ENCODE measurements around the gene GTF2IRD1.
"Not testable (repeated sequence)": the region's sequence is repeated elsewhere in the genome, so short reads cannot be mapped to it uniquely, and the experiment has no call there.

GTF2IRD1 gene

DNA sequence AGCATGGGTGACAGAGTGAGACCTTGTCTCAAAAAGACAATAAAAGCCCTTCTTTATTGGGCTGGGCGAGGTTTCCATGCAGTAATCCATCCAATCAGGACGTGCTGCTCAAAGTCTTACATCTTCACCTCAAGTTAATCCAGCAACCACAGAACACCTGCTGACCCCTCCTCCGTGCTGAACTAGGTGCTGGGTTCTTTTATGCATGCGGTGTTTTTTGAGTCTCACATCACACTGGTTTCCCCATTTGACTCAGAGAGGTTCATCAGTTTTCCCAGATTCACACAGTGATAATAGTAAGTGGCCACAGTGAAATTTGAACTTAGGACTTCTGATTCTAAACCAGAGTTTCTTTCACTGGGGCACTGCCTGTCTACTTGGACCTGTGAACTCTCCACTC lies 145.5 kb downstream of the GTF2IRD1 start:
- no peak for DNase-seq (ENCODE audit: low read depth)

DNA sequence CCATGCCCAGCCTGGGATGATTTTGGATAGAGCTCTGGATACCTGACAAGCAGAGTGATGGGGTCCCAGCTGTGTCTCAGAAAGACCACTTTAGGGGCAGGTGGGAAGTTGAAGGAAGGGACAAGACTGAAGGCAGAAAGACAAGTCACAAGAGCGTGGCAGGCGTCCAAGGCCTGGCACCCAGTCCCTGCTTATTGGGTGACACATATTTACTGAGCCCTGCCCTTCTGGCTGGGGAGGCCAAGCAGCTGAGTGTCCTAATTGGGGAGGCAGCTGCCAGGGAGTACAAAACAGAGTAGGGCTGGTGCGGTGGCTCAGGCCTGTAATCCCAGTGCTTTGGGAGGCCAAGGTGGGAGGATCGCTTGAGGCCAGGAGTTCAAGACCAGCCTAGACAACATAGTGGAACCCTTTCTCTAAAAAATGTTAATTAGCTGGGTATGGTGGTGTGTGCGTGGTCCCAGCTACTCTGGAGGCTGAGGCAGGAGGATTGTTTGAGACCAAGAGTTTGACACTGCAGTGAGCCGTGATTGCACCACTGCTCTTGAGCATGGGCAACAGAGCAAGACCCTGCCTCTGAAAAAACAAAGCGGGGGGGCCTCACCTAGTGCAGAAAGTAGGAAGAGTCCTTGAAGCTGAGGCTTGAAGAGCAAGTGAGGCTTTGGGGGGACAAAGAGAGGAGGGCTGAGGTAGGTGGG lies 150.8 kb downstream of the GTF2IRD1 start:
- no peak for DNase-seq (ENCODE audit: low read depth)

DNA sequence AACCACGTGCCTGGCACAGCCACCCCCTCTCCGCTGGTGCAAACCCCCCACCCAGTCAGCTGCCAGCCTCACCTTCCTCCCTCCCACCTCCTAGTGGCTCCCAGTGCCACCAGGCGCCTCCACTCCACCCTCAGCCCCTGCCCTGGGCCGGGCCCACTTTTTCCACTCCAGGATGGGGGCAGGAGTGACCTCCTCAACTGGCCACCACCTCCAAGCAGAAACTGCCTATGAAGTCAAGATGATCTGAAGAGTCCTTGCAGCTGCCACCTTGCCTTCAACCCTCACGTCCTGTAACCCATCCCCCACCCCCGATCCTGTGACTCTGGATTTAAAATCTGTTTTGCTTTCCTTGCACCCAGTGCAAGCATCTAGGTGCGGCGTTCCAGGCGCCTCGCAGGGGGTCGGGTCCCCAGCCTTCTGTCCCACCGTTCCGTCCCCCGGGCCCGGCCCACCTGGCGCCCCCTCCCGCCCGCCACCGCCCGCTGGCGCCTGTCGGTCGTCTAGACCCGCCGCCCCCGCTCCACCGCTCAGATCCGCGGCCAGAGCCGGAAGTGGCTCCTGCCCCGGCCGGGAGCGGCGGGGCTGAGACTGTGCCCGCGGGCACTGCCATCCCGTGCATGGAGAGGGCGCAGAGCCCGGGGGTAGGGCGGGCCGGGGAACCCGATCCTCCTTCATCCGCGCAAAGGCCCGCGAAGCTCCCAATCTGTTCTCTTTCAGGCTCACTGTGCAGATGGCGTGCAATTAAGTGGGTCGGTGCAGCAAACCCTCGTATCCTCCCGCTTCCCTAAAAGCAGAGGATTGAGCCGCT lies 152.6 kb downstream of the GTF2IRD1 start:
- peak; percentile 12 for DNase-seq (ENCODE audit: low read depth)

DNA sequence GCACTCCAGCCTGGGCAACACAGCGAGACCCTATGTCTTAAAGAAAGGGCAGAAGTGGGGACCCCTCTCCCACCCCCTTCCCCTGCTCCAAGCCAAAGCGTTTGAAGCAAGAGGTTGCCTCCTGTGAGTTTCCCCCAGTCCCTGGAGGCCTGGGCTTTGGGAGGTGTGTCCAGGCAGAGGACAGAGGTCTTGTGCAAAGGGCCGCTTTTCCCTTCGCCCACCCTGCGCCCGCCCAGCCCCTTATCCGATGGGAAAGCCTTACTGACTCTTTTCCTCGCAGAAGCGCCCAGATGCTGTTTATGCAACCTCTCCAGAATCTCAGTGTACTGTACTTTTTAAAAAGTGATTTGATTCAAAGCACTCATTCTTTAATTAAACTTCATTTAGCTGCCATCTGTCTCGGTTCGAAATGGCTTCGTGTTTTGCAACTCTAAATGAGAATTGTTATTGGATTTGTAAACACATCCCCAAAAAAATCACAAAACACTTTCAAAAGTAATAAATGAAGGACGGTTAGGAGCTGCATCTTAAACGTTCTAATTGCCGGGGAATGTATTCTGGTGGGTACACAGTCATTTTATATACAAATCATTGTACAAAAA lies 153.3 kb downstream of the GTF2IRD1 start:
- no peak for DNase-seq (ENCODE audit: low read depth)

DNA sequence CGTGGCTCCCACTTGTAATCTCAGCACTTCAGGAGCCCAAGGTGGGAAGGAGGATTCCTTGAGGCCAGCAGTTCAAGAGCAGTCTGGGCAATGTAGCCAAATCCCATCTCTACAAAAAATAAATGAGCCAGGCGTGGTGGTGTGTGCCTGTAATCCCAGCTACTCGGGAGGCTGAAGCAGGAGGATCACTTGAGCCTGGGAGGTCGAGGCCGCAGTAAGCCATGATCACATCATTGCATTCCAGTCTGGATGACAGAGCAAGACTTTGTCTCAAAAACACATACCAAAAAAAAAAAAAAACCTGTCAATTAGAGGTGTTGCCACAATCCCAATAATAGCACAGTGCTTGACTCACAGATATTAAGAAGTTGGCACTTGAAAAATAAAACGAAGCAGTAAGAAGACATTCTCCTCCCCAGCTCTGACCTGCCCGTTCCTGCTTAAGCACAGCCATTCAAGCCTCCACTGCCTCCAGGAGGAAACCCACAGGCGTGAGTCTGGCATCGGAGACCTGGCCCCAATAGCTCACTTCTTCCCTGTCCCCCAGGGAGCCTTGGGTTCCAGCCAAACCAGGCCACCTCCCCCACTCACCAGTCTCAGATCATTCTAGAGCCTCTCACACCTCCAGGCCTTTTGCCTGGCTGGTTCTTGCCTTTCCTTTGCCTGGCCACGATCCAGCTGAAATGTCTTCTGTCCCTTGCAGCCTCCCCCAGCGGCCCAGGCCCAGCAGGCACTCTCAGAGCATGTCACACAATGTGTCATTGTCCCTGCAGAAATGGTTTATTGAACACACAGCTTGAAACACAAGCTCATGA lies 158.5 kb downstream of the GTF2IRD1 start:
- no peak for DNase-seq (ENCODE audit: low read depth)

DNA sequence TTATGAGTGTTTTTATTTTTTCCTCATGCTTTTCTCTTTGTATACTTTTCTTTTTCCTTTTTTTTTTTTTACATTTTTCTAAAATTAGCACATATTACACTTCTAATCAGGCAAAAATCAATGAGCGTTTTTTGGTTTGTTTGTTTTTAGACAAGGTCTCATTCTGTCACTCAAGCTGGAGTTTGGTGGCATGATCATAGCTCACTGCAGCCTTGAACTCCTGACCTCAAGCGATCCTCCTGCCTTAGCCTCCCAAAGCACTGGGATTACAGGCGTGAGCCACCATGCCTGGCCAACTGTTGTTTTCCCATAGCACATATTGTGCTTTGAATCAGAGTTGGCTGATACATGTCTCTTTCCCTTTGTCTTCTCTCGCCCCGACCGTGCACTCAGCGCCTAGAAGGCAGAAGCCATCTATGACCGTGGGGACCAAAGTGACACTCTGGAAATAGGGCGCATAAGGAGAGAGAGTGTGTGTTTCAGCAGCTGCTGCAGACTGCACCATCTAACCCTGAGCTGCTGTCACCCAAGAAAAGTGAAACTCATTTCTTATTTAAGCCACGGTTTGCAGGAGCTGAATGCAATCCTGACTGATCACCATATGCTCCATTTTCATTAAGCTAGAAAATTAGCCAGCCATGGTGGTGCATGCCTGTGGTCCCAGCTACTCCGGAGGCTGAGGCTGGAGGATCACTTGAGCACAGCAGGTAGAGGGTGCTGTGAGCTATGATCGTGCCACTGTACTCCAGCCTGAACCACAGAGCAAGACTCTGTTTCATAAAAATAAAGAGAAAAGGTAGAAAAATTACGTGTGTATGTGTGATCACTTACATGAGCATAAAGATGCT lies 162.5 kb downstream of the GTF2IRD1 start:
- no peak for DNase-seq (ENCODE audit: low read depth)

DNA sequence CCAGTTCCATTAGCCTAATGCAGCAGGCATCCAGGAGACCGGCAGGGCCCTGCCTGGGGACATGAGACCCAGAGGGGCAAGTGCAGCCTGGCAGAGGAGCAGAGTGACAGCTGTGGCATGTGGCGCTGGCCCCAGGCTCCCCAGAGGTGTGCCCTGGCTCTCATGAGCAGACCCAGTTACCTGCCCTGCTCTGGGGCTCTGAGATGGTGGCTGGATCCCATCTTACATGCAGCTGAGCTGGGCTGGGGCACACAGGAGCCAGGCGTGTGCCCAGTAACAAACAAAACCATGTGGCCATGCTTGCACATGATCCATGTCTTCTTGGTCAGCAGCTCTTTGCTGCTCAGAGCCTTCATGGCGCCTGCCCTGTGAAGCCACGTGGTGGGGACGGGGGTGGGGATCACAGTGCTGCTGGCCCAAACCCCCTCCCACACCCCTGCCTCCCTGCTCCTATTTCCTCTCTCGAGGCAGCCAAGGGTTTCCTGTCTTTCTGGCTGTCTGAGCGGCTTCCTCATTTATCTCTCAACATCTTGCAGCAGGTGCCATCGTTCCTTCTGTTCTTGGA lies 163.6 kb downstream of the GTF2IRD1 start:
- DNase-seq (ENCODE audit: low read depth): no peak

DNA sequence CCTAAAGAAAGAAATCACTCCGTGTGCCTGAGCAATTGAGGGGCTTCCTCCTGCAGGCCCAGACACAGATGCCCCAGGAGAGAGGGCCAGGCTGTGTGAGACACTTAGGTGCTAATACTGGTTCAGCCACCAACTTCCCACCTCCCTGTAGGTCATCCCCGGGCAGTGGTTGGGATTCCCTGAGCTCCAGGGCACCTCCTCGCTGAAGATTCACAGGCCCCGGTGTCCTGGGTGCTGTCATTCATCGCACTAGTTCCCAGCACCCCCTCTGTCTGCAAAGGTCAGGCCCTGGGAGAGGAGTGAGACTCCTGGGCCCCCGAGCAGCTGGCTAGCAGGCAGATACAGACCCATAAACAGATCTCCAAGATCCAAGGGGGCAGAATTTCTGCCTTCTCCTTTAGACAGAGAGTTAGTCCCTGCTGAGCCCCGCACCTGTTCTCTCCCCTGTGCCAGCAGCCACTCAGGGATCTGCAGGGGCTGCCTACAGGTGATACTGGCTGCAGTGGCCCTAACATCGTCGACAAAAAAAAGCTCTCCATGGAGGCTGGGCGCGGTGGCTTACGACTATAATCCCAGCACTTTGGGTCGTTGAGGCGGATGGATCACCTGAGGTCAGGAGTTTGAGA lies 165.6 kb downstream of the GTF2IRD1 start:
- no peak for DNase-seq (ENCODE audit: low read depth)

DNA sequence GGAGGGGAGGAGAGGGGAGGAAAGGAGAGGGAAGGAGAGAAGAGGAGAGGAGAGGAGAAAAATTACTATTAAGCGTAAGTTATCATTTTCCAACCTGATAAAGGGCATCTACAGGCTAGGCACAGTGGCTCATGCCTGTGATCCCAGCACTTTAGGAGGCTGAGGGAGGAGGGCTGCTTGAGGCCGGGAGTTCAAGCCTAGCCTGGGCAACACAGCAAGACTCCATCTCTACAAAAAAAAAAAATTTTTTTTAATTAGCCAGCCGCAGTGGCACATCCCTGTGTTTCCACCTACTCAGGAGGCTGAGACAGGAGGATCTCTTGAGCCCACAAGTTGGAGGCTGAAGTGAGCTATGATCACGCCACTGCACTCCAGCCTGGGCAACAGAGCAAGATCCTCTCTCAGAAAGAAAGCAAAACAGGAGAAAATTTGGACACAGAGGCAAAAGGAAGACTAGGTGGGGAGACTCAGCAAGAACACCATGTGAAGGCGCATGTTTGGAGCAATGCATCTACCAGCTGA lies 168.6 kb downstream of the GTF2IRD1 start:
- DNase-seq (ENCODE audit: low read depth): no peak

DNA sequence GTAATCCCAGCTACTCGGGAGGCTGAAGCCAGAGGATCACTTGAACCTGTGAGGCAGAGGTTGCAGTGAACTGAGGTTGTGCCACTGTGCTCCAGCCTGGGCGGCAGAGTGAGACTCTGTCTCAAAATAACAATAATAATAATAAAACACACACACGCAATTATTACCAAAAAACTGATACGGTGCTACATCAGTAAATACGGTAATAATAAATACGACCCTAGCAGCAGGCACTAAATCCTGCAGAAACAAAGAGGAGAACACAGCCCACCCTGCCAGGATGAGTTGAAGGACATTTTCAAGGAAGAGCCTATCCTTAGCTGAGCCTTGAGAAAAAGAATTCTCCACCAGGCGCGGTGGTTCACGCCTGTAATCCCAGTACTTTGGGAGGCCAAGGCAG lies 169.4 kb downstream of the GTF2IRD1 start:
- no peak for DNase-seq (ENCODE audit: low read depth)

DNA sequence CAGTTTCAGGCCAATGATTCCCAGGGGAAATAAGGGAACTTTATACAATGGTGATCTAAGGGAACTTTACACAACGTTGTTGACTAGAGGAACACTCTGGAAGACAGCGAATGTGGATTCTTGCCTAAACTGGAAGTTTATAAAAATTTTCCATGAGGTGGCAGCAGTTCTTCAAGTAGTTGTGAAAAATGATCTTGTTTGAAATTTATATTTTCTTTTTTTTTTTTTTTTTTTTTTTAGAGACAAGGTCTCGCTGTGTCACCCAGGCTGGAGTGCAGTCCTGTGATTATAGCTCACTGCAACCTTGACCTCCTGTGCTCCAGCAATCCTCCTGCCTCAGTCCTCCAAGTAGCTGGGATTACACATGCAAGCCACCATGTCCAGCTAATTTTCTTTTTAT lies 171.7 kb downstream of the GTF2IRD1 start:
- DNase-seq (ENCODE audit: low read depth): no peak

DNA sequence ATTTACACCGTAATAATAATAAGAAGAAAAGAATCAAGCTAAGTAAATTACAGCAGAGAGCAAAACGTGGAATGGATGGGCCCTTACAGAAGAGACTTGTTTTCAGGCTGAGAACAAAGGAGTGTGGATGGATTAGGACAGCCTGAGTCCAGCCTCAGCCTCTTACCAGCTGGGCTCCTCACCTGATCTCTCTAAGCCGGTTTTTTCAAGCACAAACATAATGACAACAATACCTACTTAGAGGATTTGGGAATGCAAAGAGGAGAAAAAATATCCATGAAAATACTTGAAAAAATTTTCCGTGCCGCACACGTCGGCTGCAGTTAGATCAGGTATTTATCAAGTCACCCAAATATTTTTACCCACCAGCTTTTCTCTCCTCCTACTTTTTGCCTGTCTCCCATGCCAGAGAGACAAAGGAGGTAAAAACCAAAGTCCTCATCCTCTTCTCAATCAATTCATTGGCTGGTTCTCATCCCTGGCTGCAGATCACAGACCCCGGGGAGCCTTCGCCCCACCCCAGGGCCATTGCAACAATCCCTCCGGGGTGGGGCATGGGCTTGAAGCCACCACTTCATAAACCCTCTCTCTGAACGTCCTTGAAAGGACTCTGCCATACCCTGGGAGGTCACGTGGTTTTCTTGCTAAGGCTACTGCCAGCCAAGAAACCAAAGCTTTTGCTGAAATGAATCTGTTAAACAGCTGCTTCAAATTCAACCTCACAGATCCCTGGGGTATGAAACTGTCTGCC lies 174.1 kb downstream of the GTF2IRD1 start:
- DNase-seq (ENCODE audit: low read depth): no peak

DNA sequence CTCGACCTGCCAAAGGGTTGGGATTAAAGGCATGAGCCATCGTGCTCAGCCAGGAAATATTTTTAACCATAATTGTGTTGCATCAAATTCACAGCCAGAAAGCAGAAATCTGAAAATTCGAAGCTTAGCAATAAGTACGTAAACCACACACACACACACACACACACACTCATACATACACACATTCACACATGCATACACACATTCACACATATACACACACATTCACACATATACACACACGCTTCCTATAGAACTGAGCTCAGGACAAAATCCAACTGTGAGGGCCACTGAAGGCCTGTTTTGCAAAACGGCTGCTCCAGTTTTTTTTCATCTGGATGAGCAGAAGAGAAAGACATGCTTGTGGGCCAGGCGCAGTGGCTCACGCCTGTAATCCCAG lies 178.8 kb downstream of the GTF2IRD1 start:
- no peak for DNase-seq (ENCODE audit: low read depth)

DNA sequence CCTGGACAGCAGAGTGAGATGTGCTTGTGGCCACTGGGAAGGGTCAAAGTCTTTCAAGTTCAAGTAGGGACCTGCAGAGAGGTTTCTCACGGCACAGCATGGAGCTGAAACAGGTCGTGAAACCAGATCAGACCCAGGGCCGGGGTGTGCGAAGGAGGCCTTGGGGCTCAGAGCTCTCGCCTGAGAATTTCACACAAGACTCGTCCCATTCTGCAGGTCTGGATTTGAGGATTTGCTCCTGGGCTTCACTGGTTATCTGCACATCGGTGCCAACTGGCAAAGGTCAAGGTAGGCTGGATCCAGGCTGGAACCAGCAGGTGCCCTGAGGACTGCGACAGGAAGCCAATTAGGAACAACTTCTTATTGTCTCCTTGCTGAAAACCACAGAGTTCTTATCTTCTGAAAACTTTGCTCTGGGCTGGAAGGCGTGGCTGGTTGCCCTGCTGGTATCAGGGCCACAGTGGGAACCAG lies 179.8 kb downstream of the GTF2IRD1 start:
- no peak for DNase-seq (ENCODE audit: low read depth)

DNA sequence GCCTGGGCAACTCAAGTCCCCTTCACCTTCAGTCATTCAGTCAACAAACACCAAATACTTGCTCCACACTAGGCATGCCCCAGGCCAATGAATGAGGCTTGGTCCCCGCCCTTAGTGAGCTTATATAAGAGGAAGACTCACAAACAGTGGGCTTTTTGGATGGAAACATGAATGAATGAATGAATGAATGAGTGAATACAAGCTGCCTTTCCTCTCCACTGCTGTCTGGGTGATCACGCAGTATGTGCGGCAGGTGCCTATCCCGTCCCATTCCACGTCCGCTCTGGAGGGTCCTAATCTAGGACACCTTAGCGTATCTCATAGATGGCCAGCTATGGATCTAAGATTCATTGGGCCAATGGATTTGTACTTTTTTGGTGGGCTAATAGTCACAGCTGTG lies 184.0 kb downstream of the GTF2IRD1 start:
- DNase-seq (ENCODE audit: low read depth): no peak

DNA sequence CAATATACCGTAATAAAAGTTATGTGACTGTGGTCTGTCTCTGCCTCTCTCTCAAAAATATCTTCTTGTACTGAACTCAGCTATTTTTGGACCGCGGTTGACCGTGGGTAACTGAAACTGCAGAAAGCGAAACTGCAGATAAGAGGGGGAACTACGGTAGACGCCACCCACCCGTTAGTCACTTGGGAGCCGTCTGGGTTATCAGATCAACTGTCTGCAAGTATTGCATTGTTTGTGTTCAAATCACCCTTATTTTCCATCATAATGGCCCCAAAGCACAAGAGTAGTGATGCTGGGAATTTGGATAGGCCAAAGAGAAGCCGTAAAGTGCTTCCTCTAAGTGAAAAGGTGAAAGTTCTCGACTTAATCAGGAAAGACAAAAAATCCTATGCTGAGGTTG lies 196.3 kb downstream of the GTF2IRD1 start:
- peak; percentile 66 for DNase-seq (ENCODE audit: low read depth)

DNA sequence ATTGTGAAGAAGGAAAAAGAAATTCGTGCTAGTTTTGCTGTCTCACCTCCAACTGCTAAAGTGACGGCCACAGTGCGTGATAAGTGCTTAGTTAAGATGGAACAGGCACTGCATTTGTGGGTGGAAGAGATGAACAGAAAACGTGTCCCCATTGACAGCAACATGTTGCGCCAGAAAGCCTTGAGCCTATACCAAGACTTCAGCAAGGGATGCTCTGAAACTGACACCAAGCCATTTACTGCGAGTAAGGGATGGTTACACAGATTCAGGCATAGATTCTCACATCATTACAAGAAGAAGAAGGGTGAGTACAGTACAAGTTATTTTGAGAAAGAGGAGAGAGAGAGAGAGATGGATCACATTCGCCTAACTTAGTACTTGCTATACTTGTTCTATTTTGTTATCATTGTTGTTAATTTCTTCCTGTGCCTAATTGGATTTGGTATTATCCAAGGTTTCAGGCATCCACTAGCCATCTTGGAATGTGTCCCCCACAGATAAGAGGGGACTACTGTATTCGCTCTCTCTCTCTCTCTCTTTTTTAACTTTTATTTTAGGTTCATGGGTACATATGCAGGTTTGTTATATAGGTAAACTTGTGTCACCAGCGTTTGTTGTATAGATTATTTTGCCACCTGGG lies 196.9 kb downstream of the GTF2IRD1 start:
- not testable (repeated sequence) for DNase-seq (ENCODE audit: low read depth)

DNA sequence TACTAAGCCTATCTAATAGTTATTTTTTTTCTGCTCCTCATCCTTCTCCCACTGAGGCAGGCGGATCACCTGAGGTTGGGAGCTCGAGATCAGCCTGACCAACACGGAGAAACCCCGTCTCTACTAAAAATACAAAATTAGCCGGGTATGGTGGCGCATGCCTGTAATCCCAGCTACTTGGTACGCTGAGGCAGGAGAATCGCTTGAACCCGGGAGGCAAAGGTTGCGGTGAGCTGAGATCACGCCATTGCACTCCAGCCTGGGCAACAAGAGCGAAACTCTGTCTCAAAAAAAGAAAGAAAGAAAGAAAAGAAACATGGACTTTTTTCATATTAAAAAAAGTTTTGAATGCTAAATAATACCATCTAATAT lies 197.4 kb downstream of the GTF2IRD1 start:
- not testable (repeated sequence) for DNase-seq (ENCODE audit: low read depth)
